Sciatic nerve (tissue), 2 donors: ENCODE data around the gene SCFD2. TPM values are rescaled to one million over a fixed set of nuclear protein-coding genes. Genes with fewer than 3 reads are reported as not detected.
"Not testable (repeated sequence)": the region's sequence is repeated elsewhere in the genome, so short reads cannot be mapped to it uniquely, and the experiment has no call there.

Experiments
- ATAC-seq: fragments of 200-7000 bp; cut with Tn5 transposase; one replicate; pipeline ENCODE4 v1.9.1; 2020; ENCODE audit warnings: mild to moderate bottlenecking, moderate library complexity
- DNase-seq: peaks from one replicate; pipeline ENCODE4 v3.0.0-alpha.2; 2020; ENCODE audit warnings: low spot score
- intact Hi-C: fragments of 100-400 bp; cut with DNase I; formaldehyde crosslinking; loops from one replicate; pipeline ENCODE4 v1.14.2; 2022
- total RNA-seq: library from RNA; stranded (reverse); fragmentation: NEBNext Ultra II Directional; extraction: Animal tissue kit (Norgen Biotek cat#: 25700); gene quantifications from one replicate; pipeline ENCODE4 v1.2.1, GENCODE V29; 2021
- donor health status: DM: no; HTN: no; CAD: no.
- donor health status: DM: no; HTN: no; CAD: no.

SCFD2 gene
- total RNA-seq, 1 donor from 2014 or later, result 16.3 TPM

DNA sequence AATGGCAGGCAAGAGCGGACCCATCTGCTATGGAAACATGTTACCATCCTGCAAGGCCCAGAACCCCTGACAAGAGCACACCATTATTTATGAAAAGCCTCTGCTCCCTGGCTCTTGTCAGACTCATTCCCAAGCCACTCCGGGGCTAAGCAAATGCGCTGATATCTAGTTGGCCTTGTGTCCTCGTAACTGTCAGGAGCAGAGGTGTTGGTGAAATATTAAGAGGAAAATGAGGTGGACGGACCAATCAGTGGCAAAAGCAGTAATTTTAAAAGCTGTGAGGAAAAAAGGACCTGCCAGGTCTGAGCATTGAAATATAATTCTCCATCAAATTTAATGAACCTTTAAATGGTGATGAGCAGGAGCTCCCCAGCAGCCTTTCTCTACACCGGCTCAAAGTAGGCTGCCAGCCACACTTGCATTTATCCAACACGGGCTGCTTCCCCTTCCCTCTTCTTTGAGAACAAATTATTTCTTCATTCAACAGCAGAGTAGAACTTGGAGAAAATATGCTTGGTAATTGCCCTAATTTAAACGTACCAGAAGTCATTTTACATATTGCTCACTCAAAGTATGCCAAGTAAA lies 289.4 kb downstream of the SCFD2 start:
- ATAC-seq, result no peak
- DNase-seq, result no peak
- intact Hi-C loops, result no loop called here

DNA sequence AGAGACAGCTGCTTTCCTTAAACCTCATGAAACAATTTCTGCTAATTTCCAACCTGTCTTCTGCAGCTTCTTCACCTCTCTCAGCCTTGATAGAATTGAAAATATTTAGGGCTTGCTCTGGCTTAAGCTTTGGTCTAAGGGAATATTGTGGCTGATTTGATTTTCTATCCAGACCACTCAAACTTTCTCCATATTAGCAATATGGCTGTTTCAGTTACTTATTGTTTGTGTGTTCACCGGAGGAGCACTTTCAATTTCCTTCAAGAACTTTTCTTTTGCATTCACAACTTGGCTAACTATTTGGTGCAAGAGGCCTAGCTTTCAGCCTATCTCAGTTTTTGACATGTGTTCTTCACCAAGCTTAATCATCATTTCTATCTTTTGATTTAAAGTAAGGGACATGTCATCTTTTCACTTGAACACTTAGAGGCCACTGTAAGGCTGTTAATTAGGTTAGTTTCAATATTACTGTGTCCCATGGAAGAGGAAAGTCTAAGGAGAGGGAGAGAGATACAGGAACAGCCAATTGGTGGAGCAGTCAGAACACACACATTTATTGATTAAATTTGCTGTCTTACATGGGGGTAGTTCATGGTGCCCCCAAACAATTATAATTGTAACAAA lies 290.6 kb downstream of the SCFD2 start:
- ATAC-seq, result no peak
- intact Hi-C loops, result no loop called here

DNA sequence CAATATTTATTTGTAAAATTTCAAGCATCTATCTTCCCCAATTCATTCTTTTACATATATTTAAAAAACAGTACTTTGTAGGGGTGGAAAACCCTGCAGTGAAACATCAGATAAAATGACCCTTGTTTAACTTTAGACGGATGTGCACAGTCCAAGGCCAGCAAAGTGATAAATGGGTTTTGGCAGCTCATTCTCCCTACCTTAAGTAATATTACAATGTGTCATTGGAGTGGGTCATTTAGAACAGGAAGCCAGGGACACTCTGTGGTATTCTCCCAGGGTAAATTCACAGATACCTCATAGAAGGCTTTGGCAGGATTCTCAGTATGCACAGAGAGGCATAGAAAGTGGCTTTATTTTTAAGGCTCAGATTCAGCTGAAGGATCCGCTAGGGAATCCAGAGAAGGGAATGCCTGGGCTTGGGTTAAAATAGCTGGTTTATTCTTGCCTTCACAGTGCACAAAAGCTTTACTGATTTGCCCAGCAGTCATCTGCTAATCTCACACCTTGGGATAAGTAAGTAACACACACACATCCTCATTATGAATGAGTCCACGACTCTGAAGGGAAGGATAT lies 297.0 kb downstream of the SCFD2 start:
- intact Hi-C loops, result no loop called here
- no peak for ATAC-seq
- no peak for DNase-seq

More for the DNA sequence above, 290.6 kb downstream of the SCFD2 start:
- no peak for DNase-seq

DNA sequence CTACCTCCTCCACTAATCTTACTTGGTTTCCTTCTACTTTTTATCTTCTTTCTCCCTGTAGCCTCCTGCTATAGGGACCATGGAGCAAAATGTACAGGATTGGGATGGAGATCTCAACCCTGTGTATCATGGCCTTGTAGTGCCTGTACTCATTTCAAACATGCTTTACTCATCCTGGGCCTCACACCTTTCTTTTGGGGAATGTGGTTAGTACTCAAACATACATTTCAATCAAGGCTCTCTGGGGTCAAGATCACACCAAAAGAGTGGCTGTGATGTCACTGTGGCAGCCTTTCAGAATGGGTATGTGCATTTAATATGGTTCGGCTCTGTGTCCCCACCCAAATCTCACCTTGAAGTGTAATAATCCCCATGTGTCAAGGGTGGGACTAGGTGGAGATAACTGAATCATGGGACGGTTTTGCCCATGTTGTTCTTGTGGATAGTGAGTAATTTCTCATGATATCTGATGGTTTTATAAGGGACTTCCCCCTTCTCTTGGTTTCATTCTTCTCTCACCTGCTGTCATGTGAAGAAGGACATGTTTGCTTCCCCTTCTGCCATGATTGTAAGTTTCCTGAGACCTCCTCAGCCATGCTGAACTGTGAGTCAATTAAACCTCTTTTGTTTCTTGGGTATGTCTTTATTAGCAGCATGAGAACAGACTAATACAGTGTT lies 298.6 kb downstream of the SCFD2 start:
- intact Hi-C loops, result no loop called here
- DNase-seq (no peak), ATAC-seq (no peak)

DNA sequence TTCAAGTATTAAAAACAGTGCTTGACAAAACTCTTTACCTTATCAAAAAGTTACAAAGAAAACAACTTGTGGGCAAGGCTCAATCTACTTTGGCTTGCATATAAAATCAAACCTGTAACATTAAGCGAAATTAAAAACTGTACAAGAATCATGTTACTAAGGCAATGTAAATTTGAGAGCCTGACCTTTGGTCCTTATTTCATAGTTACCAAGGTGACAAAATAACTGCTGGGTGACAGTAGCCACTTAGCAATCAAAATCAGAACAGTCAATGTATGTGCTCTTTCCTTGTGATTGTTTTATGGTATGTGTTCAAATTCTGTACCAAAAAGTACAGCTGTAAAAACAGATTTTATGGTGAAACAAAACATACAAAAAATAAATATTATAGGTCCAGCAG lies 299.7 kb downstream of the SCFD2 start:
- DNase-seq (no peak), ATAC-seq (no peak)
- intact Hi-C loops, result no loop called here

DNA sequence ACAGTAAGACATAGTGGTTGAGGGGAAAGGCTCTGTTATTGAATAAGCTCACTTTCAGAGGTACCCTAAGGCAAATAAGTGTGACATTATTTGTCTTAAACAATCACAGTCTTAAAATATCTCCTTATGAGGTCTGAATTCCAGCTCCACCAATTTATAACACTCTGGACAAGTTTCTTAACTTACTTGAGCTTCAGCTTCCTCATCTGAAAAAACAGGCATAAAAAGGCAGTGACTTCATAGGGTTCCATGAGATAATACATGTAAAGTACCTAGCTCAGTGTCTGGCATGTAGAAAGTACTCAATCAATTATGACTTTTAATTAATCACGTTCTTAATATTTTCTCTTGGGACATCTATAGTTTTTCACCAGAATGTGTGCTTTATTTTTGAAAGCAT lies 301.3 kb downstream of the SCFD2 start:
- ATAC-seq, result no peak
- DNase-seq, result no peak
- intact Hi-C loops, result no loop called here

DNA sequence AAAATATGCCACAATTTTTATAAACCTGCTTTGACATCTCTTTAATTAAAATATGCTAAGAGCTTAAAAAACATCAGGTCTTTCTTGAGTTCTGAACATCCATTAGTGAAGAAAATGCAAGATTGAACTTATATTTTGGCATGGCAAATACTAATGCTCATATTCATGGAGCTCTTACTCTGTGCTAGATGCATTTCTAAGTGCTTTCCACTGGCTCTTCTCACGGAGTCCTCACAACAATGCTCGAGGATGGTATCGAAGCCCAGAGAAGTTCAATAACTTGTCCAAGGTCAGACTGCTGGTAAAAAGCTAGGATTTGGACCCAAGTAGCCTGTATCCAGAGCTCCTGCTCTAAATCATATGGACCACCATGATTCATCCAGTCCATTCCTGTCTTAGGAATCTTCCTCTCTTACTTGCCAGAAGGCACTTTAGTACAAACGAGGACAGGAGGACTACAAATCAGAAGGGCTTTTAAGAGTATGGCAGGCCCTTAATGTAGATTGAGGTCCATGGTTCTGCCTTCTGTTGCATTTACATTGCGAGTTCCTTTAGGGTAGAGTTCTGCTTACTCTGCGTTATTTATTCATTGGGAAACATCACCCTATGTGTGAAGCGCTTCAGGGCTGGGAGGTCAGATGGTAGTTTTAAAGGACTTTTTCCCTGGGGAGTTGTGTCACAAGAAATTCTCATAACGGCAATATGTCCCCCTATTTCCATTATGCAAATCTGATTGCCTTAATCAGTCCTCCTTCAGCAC lies 304.6 kb downstream of the SCFD2 start:
- no peak for ATAC-seq
- intact Hi-C loops, result no loop called here
- no peak for DNase-seq

DNA sequence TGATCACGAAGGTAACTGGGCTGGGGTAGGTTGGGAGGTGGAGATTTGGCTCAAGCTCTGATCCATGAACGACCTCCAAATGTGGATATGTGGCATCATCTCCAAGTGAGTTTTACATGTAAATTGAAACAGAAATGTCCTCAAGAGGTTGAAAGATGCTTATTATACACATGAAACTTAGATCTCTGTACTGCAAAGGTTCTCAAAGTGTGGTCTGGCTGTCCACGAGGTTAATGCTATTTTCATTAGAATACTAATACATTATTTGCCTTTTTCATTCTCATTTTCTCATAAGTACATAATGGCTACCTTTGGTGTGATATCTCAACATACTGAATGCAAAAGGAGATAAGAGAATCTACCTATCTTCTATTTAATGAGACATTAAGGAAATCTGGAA lies 305.6 kb downstream of the SCFD2 start:
- no peak for ATAC-seq
- intact Hi-C loops, result no loop called here

GRCh38 chr4:53059871-53060270 lies 306.0 kb downstream of the SCFD2 start:
- no peak for ATAC-seq
- no peak for DNase-seq
- intact Hi-C loops, result no loop called here

More for the DNA sequence above, 305.6 kb downstream of the SCFD2 start:
- DNase-seq, result no peak

- ATAC-seq, result no peak
- DNase-seq, result no peak
- intact Hi-C loops, result no loop called here
Observed at GRCh38 chr4:53059256-53059655, 306.6 kb downstream of the SCFD2 start.

- ATAC-seq (no peak), DNase-seq (no peak)
- intact Hi-C loops, result no loop called here
Observed at GRCh38 chr4:53057679-53058078, 308.2 kb downstream of the SCFD2 start.

DNA sequence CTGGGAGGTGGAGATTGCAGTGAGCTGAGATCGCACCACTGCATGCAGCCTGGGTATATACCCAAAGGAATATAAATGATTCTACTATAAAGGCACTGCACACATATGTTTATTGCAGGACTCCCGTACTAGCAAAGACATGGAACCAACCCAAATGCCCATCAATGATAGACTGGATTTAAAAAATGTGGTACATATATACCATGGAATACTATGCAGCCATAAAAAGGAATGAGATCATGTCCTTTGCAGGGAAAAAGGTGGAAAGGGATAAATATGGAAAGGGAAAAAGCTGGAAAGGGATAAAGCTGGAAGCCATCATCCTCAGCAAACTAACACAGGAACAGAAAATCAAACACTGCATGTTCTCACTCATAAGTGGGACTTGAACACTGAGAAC lies 308.8 kb downstream of the SCFD2 start:
- DNase-seq, intact Hi-C loops, ATAC-seq: not testable (repeated sequence)

GRCh38 chr4:53055716-53056403 lies 310.0 kb downstream of the SCFD2 start:
- peak; percentile 30 for ATAC-seq
- intact Hi-C loops, result no loop called here
- DNase-seq, result no peak

- intact Hi-C loops, result no loop called here
- DNase-seq (no peak), ATAC-seq (peak; percentile 17)
Observed at GRCh38 chr4:53055274-53055673, 310.6 kb downstream of the SCFD2 start.

DNA sequence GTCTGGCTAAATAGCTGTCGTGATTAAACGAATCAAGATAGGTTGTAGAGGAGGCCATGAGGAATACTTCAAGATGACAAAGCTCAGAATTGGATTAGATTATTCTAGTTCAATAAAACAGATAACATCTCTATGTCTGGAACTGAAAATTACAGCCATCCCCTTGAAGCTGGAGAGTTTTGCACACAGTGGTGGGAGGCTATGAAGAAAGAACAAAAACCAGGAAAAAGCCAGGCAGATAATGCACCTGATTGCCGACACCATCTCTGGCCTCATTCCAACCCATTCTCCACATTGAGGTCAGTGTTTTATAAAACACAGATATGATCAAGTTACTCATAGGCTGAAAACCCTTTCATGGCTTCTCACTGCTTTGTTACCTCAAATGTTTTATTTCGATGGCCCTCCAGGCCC lies 315.5 kb downstream of the SCFD2 start:
- DNase-seq (no peak), ATAC-seq (no peak)
- intact Hi-C loops, result no loop called here

- ATAC-seq (no peak), DNase-seq (no peak)
- intact Hi-C loops, result no loop called here
Observed at GRCh38 chr4:53049528-53049927, 316.3 kb downstream of the SCFD2 start.

DNA sequence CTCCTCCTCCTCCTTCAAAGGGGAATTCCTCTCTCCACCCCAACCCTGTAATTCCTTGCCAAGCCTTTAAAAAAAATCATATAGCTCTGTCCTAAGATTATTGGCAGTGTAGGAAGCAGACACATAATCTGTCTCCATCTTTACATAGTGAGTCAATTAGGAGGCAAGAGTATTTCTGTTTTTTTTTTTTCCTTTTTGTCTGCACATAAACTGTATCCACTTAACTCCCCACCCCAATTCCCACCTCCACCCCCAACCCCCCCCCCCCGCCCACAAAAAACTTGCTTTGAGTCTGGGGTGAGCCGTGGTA lies 321.3 kb downstream of the SCFD2 start:
- no peak for DNase-seq
- intact Hi-C loops, result no loop called here
- no peak for ATAC-seq

DNA sequence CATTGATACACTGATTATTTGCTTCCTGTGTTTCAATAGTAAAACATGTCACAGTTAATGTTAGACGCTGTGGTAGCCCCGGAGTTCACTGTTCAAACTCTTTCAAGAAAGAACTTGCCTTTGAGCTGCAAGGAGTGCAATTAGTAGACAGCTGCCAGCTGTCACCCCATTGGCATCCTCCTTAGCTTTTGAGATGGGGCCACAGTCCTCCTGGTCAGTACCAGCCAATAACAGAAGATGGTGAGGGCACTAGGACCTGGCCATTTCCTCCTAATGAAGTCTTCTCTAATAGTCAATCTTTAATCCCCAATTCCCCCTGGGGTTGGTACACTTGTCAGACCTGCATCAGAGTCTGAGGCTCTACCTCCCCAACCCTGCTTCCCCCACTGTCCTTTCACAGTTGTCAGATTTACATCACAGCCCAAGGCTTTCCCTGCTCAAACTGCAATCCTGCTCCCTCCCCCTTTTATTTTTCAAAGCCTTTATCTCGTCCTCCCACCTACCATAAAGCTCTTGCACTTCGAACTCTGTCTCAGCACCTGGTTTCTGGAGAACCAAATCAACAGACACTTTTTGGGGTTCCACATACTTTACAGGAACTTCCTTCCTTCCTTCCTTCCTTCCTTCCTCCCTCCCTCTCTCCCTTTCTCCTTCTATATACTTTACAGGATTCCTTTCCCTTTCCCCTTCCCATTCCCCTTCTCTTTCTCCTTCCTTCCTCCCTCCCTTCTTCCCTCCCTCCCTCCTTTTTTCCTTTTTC lies 321.8 kb downstream of the SCFD2 start:
- intact Hi-C loops, result no loop called here
- ATAC-seq, result no peak
- no peak for DNase-seq
